Large intestine (tissue), 3 donors: ENCODE measurements around the gene XKR7. TPM values are rescaled to one million over a fixed set of nuclear protein-coding genes. Genes with fewer than 3 reads are reported as not detected.
"Not testable (repeated sequence)": the region's sequence is repeated elsewhere in the genome, so short reads cannot be mapped to it uniquely, and the experiment has no call there.

Source experiments
- DNase-seq, 2 donors: peaks; one replicate each; pipeline versions ENCODE4 v3.0.0 to v3.0.0-alpha.2; 2013
- H3K27ac ChIP-seq: one replicate; pipeline ENCODE4 v1.5.1; 2013; ENCODE audit warnings: low read length
- H3K27me3 ChIP-seq: 2 replicates; pipeline ENCODE4 v1.6.1; 2013; ENCODE audit warnings: low read length; ENCODE audit not compliant: control insufficient read depth, insufficient read depth
- H3K36me3 ChIP-seq: 2 replicates; pipeline ENCODE4 v1.6.1; 2013; ENCODE audit warnings: low read length; ENCODE audit not compliant: control insufficient read depth, insufficient read depth
- H3K4me1 ChIP-seq: one replicate; pipeline ENCODE4 v1.6.1; 2013; ENCODE audit warnings: low read length; ENCODE audit not compliant: control insufficient read depth, insufficient read depth
- H3K4me3 ChIP-seq: one replicate; pipeline ENCODE4 v1.5.1; 2013; ENCODE audit warnings: low read length
- H3K9me3 ChIP-seq: one replicate; pipeline ENCODE4 v1.6.1; 2013; ENCODE audit warnings: mild to moderate bottlenecking, low read depth, low read length, moderate library complexity; ENCODE audit not compliant: control insufficient read depth
- WGBS: methylation state at CpG from one replicate; pipeline ENCODE4 v1.1.5; 2013; ENCODE audit warnings: low lambda C conversion rate; ENCODE audit not compliant: insufficient coverage; 5-methylcytosine and 5-hydroxymethylcytosine counted together
- polyA plus RNA-seq: library from polyadenylated mRNA; unstranded; fragments of 120-200 nt; gene quantifications from one replicate; pipeline ENCODE4 v1.2.1, GENCODE V29; 2013

The XKR7 gene
- polyA plus RNA-seq, 1 donor, result 0.81 TPM

- H3K36me3 ChIP-seq, result no peaks in the 10 kb centered on the region
- H3K27ac ChIP-seq, result no peak overlapping the region
- DNase-seq, result no peak
- WGBS, result 60% methylated on average over 1 of the region's 12 CpGs
- H3K4me1 ChIP-seq, result peaks cover 6% of the 10 kb centered on the region
- peaks cover 5% of the 10 kb centered on the region for H3K9me3 ChIP-seq
- peaks cover 31% of the 10 kb centered on the region for H3K27me3 ChIP-seq
- no peak overlapping the region for H3K4me3 ChIP-seq
Observed at GRCh38 chr20:32028647-32029372, 60.9 kb downstream of the XKR7 start.

GRCh38 chr20:32029561-32029960 lies 61.6 kb downstream of the XKR7 start:
- H3K36me3 ChIP-seq, result no peaks in the 10 kb centered on the region
- H3K27me3 ChIP-seq, result peaks cover 38% of the 10 kb centered on the region
- WGBS, result no CpG with 5 or more reads among the region's 11 CpGs
- peaks cover 6% of the 10 kb centered on the region for H3K4me1 ChIP-seq
- no peak for DNase-seq
- no peak overlapping the region for H3K27ac ChIP-seq
- peaks cover 5% of the 10 kb centered on the region for H3K9me3 ChIP-seq
- H3K4me3 ChIP-seq, result no peak overlapping the region

GRCh38 chr20:32031007-32031958 lies 63.3 kb downstream of the XKR7 start:
- Histone ChIP-seq H3K4me1 (peaks cover 6% of the 10 kb centered on the region), H3K4me3 (no peak overlapping the region), H3K36me3 (no peaks in the 10 kb centered on the region), H3K27me3 (peaks cover 50% of the 10 kb centered on the region), H3K9me3 (peaks cover 5% of the 10 kb centered on the region), H3K27ac (no peak overlapping the region)
- WGBS, result no CpG with 5 or more reads among the region's 59 CpGs
- peak; percentile 60 to 75 for DNase-seq

GRCh38 chr20:32033316-32033715 lies 65.4 kb downstream of the XKR7 start:
- WGBS, result 80% methylated on average over 1 of the region's 2 CpGs
- Histone ChIP-seq H3K27me3 (peaks cover 58% of the 10 kb centered on the region), H3K4me1 (peaks cover 6% of the 10 kb centered on the region), H3K27ac (no peak overlapping the region), H3K9me3 (peaks cover 7% of the 10 kb centered on the region), H3K36me3 (no peaks in the 10 kb centered on the region), H3K4me3 (no peak overlapping the region)
- no peak for DNase-seq

GRCh38 chr20:32033721-32034120 lies 65.8 kb downstream of the XKR7 start:
- no CpG with 5 or more reads among the region's 3 CpGs for WGBS
- H3K36me3 ChIP-seq, H3K9me3 ChIP-seq, DNase-seq, H3K27ac ChIP-seq, H3K4me3 ChIP-seq, H3K4me1 ChIP-seq: not testable (repeated sequence)
- H3K27me3 ChIP-seq, result peaks cover 57% of the 10 kb centered on the region

- H3K27me3 ChIP-seq, result peaks cover 56% of the 10 kb centered on the region
Observed at GRCh38 chr20:32034581-32035425, 66.9 kb downstream of the XKR7 start.

DNA sequence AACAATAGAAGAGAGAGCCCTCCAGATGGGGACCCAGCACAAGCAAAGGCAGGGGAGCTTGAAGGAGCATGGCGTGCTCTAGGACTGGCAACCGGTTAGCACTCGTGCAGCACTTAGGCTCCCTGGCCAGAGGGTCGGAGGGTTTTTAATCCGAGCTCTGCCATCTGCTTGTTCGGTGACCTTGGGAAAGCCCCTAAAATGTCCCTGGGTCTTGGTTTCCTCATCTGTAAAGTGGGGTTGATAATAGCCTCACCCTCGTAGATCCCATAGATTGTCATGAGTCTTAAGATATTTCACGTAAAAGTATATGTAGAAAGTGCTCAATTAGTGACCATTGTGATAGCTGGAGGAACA lies 67.5 kb downstream of the XKR7 start:
- Histone ChIP-seq H3K27ac (no peak overlapping the region), H3K4me1 (peaks cover 6% of the 10 kb centered on the region), H3K4me3 (no peak overlapping the region), H3K27me3 (peaks cover 56% of the 10 kb centered on the region), H3K36me3 (no peaks in the 10 kb centered on the region), H3K9me3 (peaks cover 7% of the 10 kb centered on the region)
- no peak for DNase-seq
- 83% methylated on average over 1 of the region's 8 CpGs for WGBS

More at GRCh38 chr20:32034581-32035425, 66.9 kb downstream of the XKR7 start:
- H3K36me3 ChIP-seq, result no peaks in the 10 kb centered on the region
- H3K27ac ChIP-seq, result no peak overlapping the region
- peaks cover 7% of the 10 kb centered on the region for H3K9me3 ChIP-seq
- DNase-seq, result no peak
- no CpG with 5 or more reads among the region's 9 CpGs for WGBS
- peaks cover 6% of the 10 kb centered on the region for H3K4me1 ChIP-seq
- H3K4me3 ChIP-seq, result no peak overlapping the region

DNA sequence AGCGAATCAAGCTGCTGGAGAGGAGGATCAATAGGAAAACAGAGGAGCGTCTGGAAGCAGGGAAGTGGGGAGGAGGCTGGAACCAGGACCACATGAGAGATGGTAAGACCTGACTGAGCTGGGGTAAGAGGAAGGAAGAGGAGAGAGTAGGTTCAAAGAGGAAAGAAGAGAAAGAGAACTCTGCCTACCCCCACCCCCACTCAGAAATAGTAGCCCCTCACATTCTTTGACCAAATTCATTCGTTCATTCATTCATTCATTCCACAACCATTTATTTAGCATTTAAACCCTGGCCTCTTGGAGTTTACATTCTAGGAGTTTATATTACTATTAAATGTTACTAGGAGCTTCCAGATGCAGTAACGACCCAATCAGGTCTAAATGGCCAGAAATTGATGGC lies 68.3 kb downstream of the XKR7 start:
- Histone ChIP-seq H3K27me3 (peaks cover 49% of the 10 kb centered on the region), H3K9me3 (peaks cover 4% of the 10 kb centered on the region), H3K4me3 (no peak overlapping the region), H3K27ac (no peak overlapping the region), H3K4me1 (peaks cover 6% of the 10 kb centered on the region), H3K36me3 (no peaks in the 10 kb centered on the region)
- 43% methylated on average over 2 of the region's 4 CpGs for WGBS
- DNase-seq, result no peak

DNA sequence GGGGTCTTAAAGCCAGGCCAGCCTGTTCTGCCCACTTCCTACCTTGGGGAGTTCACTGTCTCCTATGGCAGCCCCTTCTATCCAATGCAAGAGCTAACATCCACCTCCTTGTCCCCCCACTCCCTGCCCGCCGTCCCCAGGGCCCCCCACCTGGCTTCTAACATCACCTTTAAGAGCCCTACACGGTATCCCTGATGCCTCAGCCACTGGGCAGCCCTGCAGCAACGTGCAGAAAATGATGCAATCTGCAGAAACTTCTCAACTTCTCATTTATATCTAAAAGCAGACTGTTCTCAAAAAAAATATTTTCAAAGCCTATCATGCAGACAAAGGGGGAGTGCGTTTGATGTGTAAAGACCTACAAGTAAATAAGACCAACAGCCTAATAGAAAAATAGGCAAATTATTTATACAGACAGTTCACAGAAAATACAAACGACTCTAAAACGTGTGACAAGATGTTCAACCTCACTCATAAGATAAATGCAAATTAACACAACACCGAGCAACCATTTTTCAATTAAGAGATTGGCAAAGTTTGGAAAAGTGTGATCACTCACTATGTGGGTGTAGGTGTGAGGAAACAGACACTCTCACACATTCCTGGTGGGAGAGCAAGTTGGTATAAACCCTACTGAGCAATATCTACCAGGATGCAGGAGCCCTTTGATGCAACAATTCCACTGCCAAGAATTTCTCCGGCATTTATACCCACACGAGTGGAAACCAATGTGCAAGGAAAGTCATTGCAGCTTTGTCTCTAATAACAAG lies 69.0 kb downstream of the XKR7 start:
- WGBS, result 58% methylated on average over 2 of the region's 10 CpGs
- Histone ChIP-seq H3K9me3 (peaks cover 2% of the 10 kb centered on the region), H3K4me1 (peaks cover 3% of the 10 kb centered on the region), H3K27me3 (peaks cover 43% of the 10 kb centered on the region), H3K36me3 (no peaks in the 10 kb centered on the region), H3K4me3 (no peak overlapping the region), H3K27ac (no peak overlapping the region)
- no peak for DNase-seq
